DMS53 treated with DMSO at 0.1 percent for 48 hours (cell line): Measurements from ENCODE around the gene ATP6V0C.
"Not testable (repeated sequence)": the region's sequence is repeated elsewhere in the genome, so short reads cannot be mapped to it uniquely, and the experiment has no call there.

Experiments
- DNase-seq: peaks from one replicate; lab custom pipeline; 2025; ENCODE audit not compliant: unreplicated experiment; lab: John Stamatoyannopoulos, UW

ATP6V0C gene

DNA sequence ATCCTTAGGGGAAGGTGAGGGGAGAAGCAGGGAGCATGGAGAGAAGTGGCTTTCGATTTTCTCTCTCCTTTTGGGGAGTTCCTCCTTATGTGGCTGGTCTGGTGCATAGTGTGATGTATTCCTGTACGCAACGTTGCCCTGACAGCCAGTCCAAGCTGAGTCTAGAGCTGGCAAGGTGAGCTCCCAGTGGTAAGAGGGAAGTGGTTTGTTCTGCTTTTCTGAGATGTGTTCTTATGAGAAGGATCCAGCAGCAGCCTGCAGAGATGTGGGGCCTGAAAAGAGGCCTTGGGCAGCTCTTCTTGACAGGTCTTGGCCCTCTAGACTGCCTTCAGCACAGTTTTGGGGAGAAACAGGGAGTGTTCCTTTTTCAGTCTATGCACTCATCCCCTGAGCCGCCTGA, 27.2 kb downstream of the ATP6V0C start:
- DNase-seq: not testable (repeated sequence)

DNA sequence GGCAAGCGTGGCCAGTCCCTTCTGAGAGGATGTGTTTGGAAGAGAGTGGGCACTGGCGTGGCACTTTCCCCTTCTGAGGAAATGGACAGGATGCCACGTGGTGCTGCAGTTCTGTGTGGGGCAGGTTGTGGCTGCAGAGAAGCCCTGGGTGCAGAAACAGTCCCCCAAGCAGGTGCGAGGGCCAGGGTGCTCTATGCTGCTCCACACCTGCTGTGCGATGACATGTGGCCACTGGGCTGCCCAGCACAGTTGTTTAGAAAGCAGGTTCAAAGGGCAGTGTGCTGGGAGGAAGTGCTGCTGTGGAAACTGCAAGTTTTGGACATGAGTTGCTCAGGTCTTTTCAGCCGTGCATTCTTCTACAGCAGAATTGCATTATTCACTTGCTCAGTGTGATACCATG, 27.7 kb downstream of the ATP6V0C start:
- not testable (repeated sequence) for DNase-seq

DNA sequence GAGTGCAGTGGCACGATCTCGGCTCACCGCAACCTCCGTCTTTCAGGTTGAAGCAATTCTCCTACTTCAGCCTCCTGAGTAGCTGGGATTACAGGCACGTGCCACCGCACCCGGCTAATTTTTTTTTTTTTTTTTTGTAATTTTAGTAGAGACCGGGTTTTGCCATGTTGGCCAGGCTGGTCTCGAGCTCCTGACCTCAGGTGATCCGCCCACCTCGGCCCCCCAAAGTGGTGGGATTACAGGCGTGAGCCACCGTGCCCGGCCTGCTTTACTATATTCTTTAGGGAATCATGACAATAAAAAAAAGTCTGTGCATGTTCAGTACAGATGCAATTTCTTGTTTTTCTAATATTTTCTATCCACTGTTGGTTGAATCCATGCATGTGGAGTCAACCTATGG, 30.0 kb downstream of the ATP6V0C start:
- DNase-seq: not testable (repeated sequence)

DNA sequence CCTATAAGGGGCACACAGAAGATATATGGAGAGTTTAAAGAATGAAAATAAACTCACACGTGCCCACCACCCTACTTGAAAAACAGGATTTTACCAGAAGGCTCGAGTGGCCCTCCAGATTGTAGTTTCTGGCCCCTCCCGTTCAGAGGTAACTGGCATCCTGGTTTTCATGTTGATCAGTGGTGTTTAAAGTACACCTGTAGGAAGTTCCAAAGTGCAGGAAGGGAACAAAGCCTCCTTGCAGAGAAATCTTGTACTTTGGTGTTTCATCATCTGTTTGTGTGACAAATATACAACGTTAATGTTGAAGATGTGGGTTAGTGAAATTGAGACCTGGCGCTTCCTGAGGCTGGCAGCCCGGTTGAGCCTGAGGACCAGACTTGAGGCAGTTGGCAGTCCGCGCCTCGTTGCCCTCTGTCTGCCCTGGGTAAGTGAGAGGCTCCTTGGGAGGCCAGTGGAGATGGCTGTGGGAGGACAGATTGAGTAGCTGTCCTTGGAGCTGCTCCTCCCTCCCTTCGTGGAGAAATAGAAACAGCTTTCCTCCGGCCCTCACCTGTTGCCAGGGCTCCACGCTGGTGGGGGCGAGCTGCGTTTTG, 36.6 kb downstream of the ATP6V0C start:
- DNase-seq: not testable (repeated sequence)

DNA sequence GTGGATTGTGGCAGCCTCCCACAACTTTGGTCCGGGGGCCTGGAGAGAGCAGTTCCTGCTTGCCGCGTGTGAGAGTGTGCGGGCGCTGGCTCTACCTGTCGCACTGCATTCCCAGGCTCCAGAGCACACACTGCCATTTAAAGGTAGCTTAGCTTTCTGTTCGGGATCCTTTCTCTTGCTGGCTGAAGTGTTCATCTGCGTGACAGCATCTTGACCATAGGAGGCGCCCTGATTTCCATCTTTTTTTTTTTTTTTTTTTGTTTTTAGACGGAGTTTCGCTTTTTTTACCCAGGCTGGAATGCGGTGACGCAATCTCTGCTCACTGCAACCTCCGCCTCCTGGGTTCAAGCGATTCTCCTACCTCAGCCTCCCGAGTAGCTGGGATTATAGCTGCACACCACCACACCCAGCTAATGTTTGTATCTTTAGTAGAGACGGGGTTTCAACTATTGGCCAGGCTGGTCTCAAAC, 37.7 kb downstream of the ATP6V0C start:
- not testable (repeated sequence) for DNase-seq

DNA sequence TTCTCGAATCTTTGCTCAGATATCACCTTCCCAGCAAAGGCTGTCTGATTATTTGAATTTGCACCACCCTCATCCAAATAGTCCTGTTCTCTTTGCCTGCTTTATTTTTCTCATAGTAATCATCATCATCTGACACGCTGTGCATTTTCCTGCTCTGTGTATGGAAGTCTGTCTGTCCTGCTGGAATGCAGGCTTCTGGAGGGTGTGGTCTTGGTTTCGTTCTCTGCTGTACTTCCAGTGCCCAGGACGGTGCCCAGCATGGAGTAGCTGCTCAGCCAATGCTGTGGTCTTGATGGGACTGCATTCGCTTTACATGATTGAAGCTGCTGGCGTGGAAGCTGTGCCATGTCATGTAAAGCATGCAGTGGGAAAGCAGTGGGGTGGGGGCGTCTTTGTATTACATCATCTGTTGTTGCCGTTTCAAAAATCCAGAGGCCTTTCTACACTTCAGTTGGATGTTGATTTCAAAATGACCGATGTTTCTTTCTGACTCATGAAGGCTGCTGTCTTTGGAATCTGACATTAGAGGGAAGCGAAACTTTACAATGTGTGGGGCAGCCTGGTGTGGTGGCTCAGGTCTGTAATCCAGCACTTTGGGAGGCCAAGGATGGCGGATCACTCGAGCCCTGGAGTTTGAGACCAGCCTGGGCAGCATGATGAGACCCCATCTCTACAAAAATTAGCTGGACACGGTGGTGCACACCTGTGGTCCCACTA, 41.1 kb downstream of the ATP6V0C start:
- not testable (repeated sequence) for DNase-seq

DNA sequence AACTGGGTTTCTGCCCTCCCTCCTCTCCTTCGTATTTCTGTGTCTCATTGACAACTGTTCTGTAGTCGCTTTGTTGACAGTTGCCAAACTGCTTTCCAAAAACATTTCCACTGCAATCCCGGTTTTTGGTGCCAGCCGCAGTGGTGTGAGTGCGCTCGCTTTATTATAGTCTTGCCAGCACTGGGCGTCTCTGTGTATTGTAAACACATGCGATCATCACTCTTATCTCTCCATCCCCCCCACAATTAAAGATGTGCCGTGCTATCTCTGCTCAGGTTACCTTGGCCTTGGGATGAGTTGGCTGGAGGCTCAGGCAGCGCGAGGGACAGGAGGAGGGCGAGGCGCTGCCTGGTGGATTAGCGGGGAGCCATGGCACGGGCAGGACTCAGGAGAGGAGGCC, 43.4 kb downstream of the ATP6V0C start:
- not testable (repeated sequence) for DNase-seq

DNA sequence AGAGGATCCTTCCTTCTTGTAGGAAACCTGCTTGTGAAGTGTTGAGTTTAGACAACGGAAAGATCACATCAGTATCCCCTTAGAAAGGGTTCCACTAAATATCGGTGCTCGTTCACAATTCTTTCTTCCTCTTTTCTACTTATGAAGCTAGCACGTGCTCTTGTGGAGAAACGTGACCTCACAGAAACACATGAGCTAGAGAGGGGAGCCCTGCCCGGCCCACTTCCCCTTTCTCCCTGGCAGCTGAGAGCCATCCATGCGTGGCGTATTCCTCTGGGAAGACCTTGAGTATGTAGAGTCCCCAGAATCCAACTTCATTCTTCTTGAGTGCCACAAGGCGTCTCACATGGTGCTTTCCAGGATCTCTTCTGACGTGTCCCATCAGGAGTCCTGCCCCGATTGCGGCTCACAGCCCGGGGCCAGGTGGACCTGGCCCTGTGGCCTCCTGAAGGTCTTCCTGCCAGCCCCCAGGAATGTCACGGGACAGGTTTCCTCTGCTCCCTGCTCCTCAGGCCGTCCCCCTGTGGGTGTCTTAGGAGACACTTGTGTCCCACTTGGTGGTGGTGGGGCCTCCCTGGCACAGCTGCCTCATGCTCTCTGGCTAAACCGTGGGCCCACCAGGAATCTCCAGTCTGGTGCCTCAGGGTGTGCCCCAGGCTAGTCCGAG, 46.5 kb downstream of the ATP6V0C start:
- DNase-seq: not testable (repeated sequence)

DNA sequence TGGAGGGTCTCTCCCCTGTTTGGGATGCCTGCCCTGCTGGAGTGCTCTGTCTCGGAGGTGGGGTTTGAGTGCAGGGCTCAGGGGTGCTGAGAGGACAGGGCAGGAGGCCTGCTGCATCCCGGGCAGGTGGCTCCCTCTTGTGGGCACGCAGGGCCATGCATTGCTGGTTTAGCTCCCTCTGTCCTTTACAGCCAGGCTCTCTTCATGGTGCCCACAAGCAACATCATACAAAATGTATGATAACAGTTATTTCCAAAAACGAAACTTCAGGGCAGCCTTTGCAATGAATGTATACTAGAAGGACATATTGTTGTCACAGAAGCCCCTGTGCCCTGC, 47.0 kb downstream of the ATP6V0C start:
- DNase-seq: not testable (repeated sequence)

DNA sequence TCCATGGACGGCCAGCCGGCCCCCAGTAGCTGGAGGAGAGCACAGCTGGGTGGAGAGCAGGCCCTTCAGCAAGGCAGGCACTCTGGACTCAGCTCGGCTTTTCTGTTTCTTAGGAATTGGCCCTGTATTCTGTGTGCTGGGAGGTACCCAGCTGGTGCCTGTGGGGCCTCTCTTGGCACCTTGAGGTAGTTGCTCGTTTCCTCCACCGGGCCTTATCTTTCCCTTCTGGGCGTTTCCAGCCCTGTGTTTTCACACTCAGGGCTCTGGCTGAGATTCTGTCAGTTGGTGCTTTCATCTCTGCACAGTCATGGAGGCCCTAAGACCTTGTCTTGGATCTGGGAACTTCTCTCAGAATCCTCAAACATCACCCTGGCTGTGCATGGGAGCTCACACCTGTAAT, 53.8 kb downstream of the ATP6V0C start:
- DNase-seq: not testable (repeated sequence)

DNA sequence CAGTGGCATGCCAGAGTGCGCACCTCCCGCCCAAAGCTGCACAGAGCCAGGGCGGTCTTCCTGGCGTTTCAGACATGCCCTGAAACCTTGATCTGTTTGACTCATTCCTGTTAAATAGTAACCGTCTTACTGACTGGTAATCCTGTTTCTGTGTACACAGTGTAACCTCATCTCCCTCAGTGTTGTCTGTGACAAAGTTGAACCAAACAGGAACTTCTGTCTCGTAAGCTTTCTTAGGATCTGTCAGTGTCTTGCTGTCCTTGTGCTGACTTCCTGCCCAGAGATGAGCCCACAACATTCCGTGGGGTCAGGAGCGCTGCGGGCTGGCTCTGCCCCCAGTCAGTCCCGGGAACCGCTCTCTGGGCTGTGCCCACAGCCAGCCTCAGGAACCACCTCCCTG, 54.8 kb downstream of the ATP6V0C start:
- not testable (repeated sequence) for DNase-seq
